ENCODE measurements around the gene CNDP2. TPM values are rescaled to one million over a fixed set of nuclear protein-coding genes. Genes with fewer than 3 reads are reported as not detected.

Gene CNDP2
- total RNA-seq (27.5 TPM), polyA plus RNA-seq (ENCODE audit: insufficient read depth in 1 of 8, insufficient read length in 8 of 8, low replicate concordance in 1 of 8) (10 to 100 TPM; 51.5 to 82.3 (median 59.7) TPM)
- long read RNA-seq, donor 1, full-length matches to known transcripts: 5 of 5 reads
- long read RNA-seq, donor 1, partial matches to known transcripts: 0 of 5 reads
- long read RNA-seq, donor 1, other reads (novel, unspliced or antisense): 0 of 5 reads
- long read RNA-seq, donor 2, full-length matches to known transcripts: 2 of 2 reads
- long read RNA-seq, donor 2, partial matches to known transcripts: 0 of 2 reads
- long read RNA-seq, donor 2, other reads (novel, unspliced or antisense): 0 of 2 reads
- long read RNA-seq, donor 3, full-length matches to known transcripts: 8 of 8 reads
- long read RNA-seq, donor 3, partial matches to known transcripts: 0 of 8 reads
- long read RNA-seq, donor 3, other reads (novel, unspliced or antisense): 0 of 8 reads
- long read RNA-seq, donor 4, full-length matches to known transcripts: 13 of 13 reads
- long read RNA-seq, donor 4, partial matches to known transcripts: 0 of 13 reads
- long read RNA-seq, donor 4, other reads (novel, unspliced or antisense): 0 of 13 reads
- long read RNA-seq, donor 5, full-length matches to known transcripts: 20 of 28 reads
- long read RNA-seq, donor 5, partial matches to known transcripts: 8 of 28 reads
- long read RNA-seq, donor 5, other reads (novel, unspliced or antisense): 0 of 28 reads
- long read RNA-seq, donor 6, full-length matches to known transcripts: 16 of 34 reads
- long read RNA-seq, donor 6, partial matches to known transcripts: 18 of 34 reads
- long read RNA-seq, donor 6, other reads (novel, unspliced or antisense): 0 of 34 reads
- long read RNA-seq, donor 7, full-length matches to known transcripts: 9 of 14 reads
- long read RNA-seq, donor 7, partial matches to known transcripts: 5 of 14 reads
- long read RNA-seq, donor 7, other reads (novel, unspliced or antisense): 0 of 14 reads
- long read RNA-seq, donor 8, full-length matches to known transcripts: 5 of 5 reads
- long read RNA-seq, donor 8, partial matches to known transcripts: 0 of 5 reads
- long read RNA-seq, donor 8, other reads (novel, unspliced or antisense): 0 of 5 reads
- long read RNA-seq, donor 9, full-length matches to known transcripts: 5 of 5 reads
- long read RNA-seq, donor 9, partial matches to known transcripts: 0 of 5 reads
- long read RNA-seq, donor 9, other reads (novel, unspliced or antisense): 0 of 5 reads
- long read RNA-seq, donor 10, full-length matches to known transcripts: 11 of 11 reads
- long read RNA-seq, donor 10, partial matches to known transcripts: 0 of 11 reads
- long read RNA-seq, donor 10, other reads (novel, unspliced or antisense): 0 of 11 reads
- long read RNA-seq, donor 11, full-length matches to known transcripts: 6 of 6 reads
- long read RNA-seq, donor 11, partial matches to known transcripts: 0 of 6 reads
- long read RNA-seq, donor 11, other reads (novel, unspliced or antisense): 0 of 6 reads

DNA sequence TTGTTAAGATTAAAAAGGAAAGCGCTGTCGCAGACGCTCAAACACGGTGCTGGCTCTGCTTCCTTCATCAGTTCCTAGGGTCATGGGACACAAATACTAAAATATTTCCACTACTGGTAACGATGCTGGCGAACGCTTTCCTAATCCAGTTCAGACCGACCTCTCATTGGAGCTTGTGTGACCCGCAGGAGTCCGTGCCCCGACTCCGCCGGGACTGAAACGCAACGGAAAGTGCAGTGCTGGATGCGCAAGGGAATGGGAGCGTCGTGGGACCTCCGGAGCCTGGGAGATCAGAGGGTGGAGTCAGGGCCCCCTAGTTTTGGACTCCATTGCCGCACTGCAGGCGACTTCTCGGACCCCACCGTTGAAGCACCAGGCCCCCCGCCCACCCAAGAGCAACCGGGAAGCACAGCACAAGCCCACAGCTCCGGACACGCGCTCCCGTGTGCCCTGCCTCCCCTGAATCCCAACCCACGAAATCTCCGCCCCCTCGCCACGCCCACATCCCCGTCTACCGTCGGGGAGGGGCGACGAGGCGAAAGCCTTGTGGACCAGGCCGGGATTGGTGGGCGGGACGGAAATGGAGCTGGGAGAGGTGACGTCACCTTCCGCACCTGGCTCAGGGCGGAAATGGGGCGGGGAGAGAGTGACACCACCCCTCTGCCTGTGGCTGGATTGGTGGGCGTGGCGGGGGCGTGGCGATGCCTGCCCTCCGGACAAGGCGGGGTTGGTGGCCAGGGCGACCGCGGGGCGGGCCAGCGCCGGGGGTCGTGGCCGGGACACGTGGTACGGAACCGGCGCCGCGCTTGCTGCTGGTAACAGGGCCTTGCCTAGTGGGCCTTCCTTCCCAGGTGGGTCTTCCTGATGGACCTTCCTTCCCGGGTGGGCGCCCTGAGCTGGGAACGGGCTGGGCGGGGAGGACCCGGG is at the start of gene CNDP2:
Gene CNDP2, plus strand, starts transcription at position 783 of the 927 bp plus-strand sequence. CDS start 3,611 bp downstream, outside the sequence.
- under 1% methylated on average over 53 of the region's 71 CpGs for WGBS (ENCODE audit: insufficient coverage)
- peaks cover 24% of the 10 kb centered on the region for H3K4me1 ChIP-seq (ENCODE audit: control insufficient read depth, insufficient read depth, low read length)

DNA sequence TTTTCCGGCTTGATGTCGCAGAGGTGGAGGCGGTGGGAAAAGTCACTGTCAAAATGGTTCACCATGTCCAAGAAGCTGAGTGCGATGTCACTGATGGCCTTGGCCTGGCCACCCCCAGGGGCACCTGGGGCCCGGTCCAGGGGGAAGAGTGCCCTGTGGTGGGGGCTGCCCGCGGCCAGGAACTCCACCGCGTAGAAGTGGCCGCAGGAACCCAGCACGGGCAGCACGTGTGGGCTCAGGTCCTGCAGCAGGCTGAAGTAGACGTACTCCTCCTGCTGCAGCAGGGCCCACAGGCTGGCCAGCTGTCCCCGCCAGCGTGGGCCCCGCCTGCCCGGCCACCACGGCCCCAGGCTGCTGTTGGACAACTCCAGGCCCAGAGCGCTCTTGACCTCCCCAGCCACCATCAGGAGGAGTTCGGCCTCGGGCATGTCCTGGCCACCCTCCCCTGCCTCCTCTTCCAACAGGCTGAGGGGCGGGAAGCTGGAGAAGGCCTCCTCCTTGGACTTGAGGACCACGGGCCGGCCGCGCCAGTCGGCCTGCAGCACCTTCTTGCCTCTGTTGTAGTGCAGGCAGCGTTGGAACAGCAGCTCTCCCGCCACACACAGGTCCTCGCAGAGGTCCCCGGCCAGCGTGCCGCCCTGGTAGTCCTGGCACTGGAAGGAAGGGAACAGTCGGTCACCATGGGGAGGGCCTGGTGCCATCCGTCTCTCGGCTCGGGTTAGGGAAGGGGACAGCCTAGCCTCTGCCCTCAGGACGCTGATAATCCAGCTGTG is 49.3 kb upstream of the CNDP2 start:
- WGBS (ENCODE audit: insufficient coverage): 91% methylated on average over 38 of the region's 38 CpGs
- no peak for DNase-seq

More for the DNA sequence above, at the start of gene CNDP2:
- peaks cover 3% of the 10 kb centered on the region for H3K9me3 ChIP-seq (replicated peaks; ENCODE audit: control insufficient read depth, low read depth, low read length)
- H3K27ac ChIP-seq (ENCODE audit: low read length): peak within 1 kb of the TSS; percentile 92
- H3K36me3 ChIP-seq (ENCODE audit: control insufficient read depth, insufficient read depth, low read length): peaks cover 4% of the 10 kb centered on the region
- peaks cover 5% of the 10 kb centered on the region for H3K27me3 ChIP-seq (ENCODE audit: control insufficient read depth, insufficient read depth, low read length)
- H3K4me3 ChIP-seq (ENCODE audit: low read length): peak within 1 kb of the TSS; percentile 86
- peak; percentile 99 for DNase-seq

DNA sequence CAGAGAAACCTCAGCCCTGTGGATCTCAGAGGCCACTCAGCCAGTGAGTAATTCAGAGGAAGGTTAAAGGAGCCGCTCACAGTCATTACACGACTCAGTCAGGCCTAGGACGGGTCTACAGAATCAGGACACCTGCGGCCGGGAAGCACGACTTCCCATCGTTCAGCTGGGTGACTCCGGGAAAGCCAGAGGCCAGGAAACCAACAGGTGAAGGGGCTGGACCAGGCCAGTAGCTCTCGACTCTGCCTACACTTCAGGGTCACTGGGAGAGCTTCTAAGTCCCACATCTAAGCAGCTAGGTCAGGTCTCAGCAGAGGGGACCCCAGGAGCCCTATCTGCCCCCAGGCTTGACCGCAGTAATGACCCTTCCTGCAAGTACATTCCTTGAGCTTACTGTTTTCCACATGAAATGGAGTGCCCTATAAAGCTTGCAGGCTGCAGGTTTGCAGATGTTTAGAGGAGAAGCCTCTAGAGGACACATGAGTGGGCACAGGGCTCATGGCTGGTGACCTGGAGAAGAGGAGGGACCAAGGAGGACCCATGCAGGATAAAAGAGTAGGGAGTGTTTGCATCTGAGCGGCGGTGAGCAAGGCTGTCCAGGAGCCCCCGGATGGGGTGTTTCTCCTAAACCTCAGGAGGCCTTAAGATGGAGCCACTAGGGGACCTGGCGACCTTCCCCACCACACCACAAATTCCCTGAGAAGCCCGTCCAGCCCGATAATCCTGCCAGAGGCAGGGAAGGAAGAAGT is 48.6 kb upstream of the CNDP2 start:
- no peak overlapping the region for H3K4me3 ChIP-seq (ENCODE audit: low read length)
- WGBS (ENCODE audit: insufficient coverage): 78% methylated on average over 9 of the region's 16 CpGs
- no peak for DNase-seq
- H3K4me1 ChIP-seq (ENCODE audit: control insufficient read depth, insufficient read depth, low read length): peaks cover 5% of the 10 kb centered on the region
- H3K9me3 ChIP-seq (replicated peaks; ENCODE audit: control insufficient read depth, low read depth, low read length): no peaks in the 10 kb centered on the region
- no peaks in the 10 kb centered on the region for H3K36me3 ChIP-seq (ENCODE audit: control insufficient read depth, insufficient read depth, low read length)
- no peak overlapping the region for H3K27ac ChIP-seq (ENCODE audit: low read length)
- peaks cover 16% of the 10 kb centered on the region for H3K27me3 ChIP-seq (ENCODE audit: control insufficient read depth, insufficient read depth, low read length)

More for the DNA sequence above, 49.3 kb upstream of the CNDP2 start:
- H3K4me1 ChIP-seq (ENCODE audit: control insufficient read depth, insufficient read depth, low read length): peaks cover 5% of the 10 kb centered on the region
- no peak overlapping the region for H3K27ac ChIP-seq (ENCODE audit: low read length)
- peaks cover 2% of the 10 kb centered on the region for H3K36me3 ChIP-seq (ENCODE audit: control insufficient read depth, insufficient read depth, low read length)
- H3K4me3 ChIP-seq (ENCODE audit: low read length): no peak overlapping the region
- H3K9me3 ChIP-seq (replicated peaks; ENCODE audit: control insufficient read depth, low read depth, low read length): no peaks in the 10 kb centered on the region
- peaks cover 12% of the 10 kb centered on the region for H3K27me3 ChIP-seq (ENCODE audit: control insufficient read depth, insufficient read depth, low read length)

DNA sequence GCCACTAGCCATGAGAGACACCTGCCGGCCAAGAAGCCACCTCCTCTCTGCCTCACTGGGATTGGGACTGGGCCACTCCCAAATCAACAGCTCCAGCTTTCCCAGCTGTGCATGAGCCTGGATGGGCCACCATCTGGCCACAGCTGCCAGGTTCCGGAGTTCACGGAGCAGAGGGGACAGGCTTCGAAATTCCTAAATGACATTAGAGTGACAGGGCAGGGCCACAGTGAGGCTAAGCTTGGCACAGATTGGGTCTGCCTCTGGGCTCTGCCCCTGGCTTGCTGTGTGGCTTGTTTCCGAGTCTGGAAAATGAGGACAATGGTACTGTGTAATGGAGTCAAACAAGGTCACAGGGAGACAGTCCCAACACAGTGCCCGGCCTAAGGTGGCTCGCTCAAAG is 45.5 kb upstream of the CNDP2 start:
- H3K27ac ChIP-seq (ENCODE audit: low read length): no peak overlapping the region
- no peaks in the 10 kb centered on the region for H3K4me1 ChIP-seq (ENCODE audit: control insufficient read depth, insufficient read depth, low read length)
- no peak for DNase-seq
- no peaks in the 10 kb centered on the region for H3K9me3 ChIP-seq (replicated peaks; ENCODE audit: control insufficient read depth, low read depth, low read length)
- H3K36me3 ChIP-seq (ENCODE audit: control insufficient read depth, insufficient read depth, low read length): no peaks in the 10 kb centered on the region
- H3K4me3 ChIP-seq (ENCODE audit: low read length): no peak overlapping the region
- 58% methylated on average over 2 of the region's 7 CpGs for WGBS (ENCODE audit: insufficient coverage)
- H3K27me3 ChIP-seq (ENCODE audit: control insufficient read depth, insufficient read depth, low read length): peaks cover 29% of the 10 kb centered on the region

DNA sequence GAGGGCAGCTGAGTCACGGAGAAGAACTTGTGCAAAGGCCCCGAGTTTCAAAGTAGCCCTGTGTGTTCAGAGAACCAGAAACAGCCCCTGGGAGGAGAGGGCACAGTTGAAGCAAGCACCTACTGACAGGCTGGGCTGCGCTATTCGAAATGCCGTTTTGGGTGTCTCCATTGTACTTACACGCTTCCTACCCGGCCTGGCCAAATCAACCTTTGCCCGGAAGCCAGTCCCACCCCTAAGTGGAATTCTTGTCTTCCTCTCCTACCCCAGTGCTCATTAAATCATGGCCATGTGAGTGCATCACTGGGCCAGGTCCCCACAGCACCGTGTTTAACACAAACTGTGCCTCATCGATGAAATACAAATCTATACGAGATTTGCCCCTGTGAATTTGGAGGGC is 45.0 kb upstream of the CNDP2 start:
- 89% methylated on average over 11 of the region's 11 CpGs for WGBS (ENCODE audit: insufficient coverage)
- no peaks in the 10 kb centered on the region for H3K9me3 ChIP-seq (replicated peaks; ENCODE audit: control insufficient read depth, low read depth, low read length)
- H3K4me1 ChIP-seq (ENCODE audit: control insufficient read depth, insufficient read depth, low read length): peaks cover 2% of the 10 kb centered on the region
- DNase-seq: no peak
- no peak overlapping the region for H3K4me3 ChIP-seq (ENCODE audit: low read length)
- H3K36me3 ChIP-seq (ENCODE audit: control insufficient read depth, insufficient read depth, low read length): no peaks in the 10 kb centered on the region
- H3K27ac ChIP-seq (ENCODE audit: low read length): no peak overlapping the region
- peaks cover 33% of the 10 kb centered on the region for H3K27me3 ChIP-seq (ENCODE audit: control insufficient read depth, insufficient read depth, low read length)

DNA sequence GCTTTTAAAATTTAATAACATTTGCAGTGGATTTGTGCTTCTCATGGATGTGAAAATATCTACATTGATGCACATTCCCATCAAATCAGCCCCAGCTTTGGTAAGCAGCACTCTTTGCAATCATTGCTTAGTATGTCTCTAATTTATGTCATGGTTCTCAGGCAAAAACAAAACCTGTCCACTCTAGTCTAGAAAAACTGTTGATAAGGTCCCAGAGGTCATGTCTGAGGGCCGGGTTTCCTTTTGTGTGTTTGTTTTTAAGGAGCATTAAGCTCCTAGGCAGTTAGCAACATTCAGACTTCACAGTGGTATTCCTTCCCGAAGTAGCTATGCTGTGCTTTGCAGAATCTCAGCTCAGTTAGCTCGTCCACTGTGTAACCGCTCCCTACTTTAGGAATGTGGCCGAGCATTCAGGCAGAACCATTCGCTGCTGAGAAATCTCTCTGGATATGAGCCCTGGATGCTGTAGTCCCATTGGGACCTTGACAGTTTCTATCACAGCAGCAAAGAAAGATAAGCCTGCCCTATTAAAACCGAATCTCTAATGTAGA is 43.1 kb upstream of the CNDP2 start:
- no peaks in the 10 kb centered on the region for H3K9me3 ChIP-seq (replicated peaks; ENCODE audit: control insufficient read depth, low read depth, low read length)
- H3K27me3 ChIP-seq (ENCODE audit: control insufficient read depth, insufficient read depth, low read length): peaks cover 49% of the 10 kb centered on the region
- H3K36me3 ChIP-seq (ENCODE audit: control insufficient read depth, insufficient read depth, low read length): no peaks in the 10 kb centered on the region
- H3K4me3 ChIP-seq (ENCODE audit: low read length): no peak overlapping the region
- DNase-seq: no peak
- H3K27ac ChIP-seq (ENCODE audit: low read length): no peak overlapping the region
- H3K4me1 ChIP-seq (ENCODE audit: control insufficient read depth, insufficient read depth, low read length): peaks cover 17% of the 10 kb centered on the region
- WGBS (ENCODE audit: insufficient coverage): 22% methylated on average over 5 of the region's 7 CpGs

DNA sequence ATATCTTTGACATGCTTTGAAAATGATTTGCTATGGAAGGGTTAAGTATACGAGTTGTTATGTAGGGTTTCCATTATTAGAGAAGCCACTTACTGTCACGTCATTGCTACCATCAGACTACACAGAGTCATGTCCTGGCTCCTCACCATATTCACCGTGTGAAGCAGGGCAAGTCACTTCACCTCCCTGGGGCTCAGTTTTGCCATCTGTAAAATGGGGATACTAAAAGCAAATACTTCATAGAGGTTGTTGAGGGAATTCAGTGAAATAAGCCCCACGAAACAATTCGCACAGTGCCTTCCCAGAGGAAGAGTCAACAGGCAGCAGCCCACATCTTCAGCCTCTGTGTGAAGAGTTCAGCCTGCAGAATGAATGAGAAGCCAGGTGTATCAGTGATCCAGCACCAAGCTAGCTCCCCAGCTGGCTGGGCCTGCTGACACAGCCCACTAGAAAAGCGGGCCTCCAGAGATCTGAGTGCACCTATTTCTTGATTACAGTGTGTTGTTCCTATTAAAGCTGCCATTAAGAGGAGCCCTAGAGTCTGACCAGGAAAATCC is 42.4 kb upstream of the CNDP2 start:
- H3K4me1 ChIP-seq (ENCODE audit: control insufficient read depth, insufficient read depth, low read length): peaks cover 23% of the 10 kb centered on the region
- 89% methylated on average over 3 of the region's 6 CpGs for WGBS (ENCODE audit: insufficient coverage)
- no peaks in the 10 kb centered on the region for H3K9me3 ChIP-seq (replicated peaks; ENCODE audit: control insufficient read depth, low read depth, low read length)
- no peak for DNase-seq
- no peak overlapping the region for H3K27ac ChIP-seq (ENCODE audit: low read length)
- H3K36me3 ChIP-seq (ENCODE audit: control insufficient read depth, insufficient read depth, low read length): no peaks in the 10 kb centered on the region
- H3K27me3 ChIP-seq (ENCODE audit: control insufficient read depth, insufficient read depth, low read length): peaks cover 55% of the 10 kb centered on the region
- H3K4me3 ChIP-seq (ENCODE audit: low read length): no peak overlapping the region
